ENCODE measurements around the gene TGFA. TPM values are rescaled to one million over a fixed set of nuclear protein-coding genes. Genes with fewer than 3 reads are reported as not detected.

Gene TGFA
- total RNA-seq, 2 experiments from 2014 or later: 0.47 to 0.88 TPM

DNA sequence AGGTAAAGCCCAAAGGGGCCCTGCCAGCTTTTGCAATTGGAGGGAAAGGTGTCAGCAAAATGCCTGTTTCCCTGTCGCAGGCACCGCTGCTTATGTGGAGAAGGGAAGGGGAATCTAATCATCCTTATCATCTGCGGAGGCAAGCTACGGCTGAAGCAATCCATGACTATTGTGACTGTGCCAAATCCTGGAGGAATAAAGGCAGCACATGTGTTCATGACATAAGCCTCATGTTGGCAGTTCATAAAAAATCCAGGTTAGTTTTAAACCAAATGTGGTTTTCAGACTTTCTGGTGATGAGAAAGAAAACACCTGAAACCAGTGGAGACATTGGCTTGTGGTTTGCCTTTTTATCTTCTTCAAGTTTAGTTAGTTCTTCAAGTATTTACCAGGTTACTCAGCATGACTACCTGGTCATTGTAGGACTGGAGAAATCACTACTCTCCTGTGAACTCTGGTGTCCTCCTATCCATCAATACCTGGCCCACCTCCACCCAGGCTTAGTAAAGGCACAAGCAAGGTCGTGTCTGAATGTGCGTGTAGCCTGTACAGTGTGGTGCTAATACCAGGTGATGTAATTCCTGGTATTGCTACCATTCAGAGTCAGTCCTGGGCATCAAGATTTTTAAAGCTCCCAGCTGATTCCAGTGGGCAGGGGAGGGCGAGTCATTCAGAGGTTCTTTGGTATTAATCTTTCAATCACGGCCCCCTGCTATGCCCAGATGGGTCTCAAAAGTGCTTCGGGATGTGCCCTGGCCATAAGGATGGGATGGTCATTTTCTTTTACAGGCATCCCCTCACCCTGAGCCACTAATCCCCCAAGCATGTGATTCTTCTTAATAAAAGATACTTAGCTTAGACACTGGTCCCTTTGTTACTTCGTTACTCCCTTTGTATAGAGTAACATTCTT, 96.8 kb downstream of the TGFA start:
- ChIA-PET POLR2A (no interaction called here), CTCF (no interaction called here)
- Mint-ChIP-seq H3K9me3 (no peaks in the 10 kb centered on the region), H3K4me3 (no peak overlapping the region), H3K4me1 (ENCODE audit: low read depth) (peaks cover 20% of the 10 kb centered on the region), H3K27me3 (no peaks in the 10 kb centered on the region), H3K27ac (no peak overlapping the region), H3K36me3 (ENCODE audit: low read depth) (peaks cover 4% of the 10 kb centered on the region)
- TF ChIP-seq CTCF (IDR thresholded peaks at IDR 0.05): no peak
- no peak overlapping the region for H3K27ac ChIP-seq (ENCODE audit: low read depth in 1 of 2, low read length in 2 of 2)
- H3K36me3 ChIP-seq (ENCODE audit: insufficient read depth, low read length): peaks cover 5% of the 10 kb centered on the region
- intact Hi-C loops (cut with DNase I, micrococcal nuclease): no loop called here
- peaks cover 12% of the 10 kb centered on the region for H3K4me1 ChIP-seq (ENCODE audit: insufficient read depth, low read length)
- no peaks in the 10 kb centered on the region for H3K9me3 ChIP-seq (ENCODE audit: control insufficient read depth in 1 of 2, insufficient read depth in 1 of 2, low read length in 2 of 2)
- ATAC-seq (ENCODE audit: poor library complexity) (no peak), DNase-seq (no peak)
- H3K4me3 ChIP-seq (ENCODE audit: low read length): no peak overlapping the region
- H3K27me3 ChIP-seq (ENCODE audit: control insufficient read depth in 1 of 2, insufficient read depth in 2 of 2, low read length in 2 of 2): no peaks in the 10 kb centered on the region

DNA sequence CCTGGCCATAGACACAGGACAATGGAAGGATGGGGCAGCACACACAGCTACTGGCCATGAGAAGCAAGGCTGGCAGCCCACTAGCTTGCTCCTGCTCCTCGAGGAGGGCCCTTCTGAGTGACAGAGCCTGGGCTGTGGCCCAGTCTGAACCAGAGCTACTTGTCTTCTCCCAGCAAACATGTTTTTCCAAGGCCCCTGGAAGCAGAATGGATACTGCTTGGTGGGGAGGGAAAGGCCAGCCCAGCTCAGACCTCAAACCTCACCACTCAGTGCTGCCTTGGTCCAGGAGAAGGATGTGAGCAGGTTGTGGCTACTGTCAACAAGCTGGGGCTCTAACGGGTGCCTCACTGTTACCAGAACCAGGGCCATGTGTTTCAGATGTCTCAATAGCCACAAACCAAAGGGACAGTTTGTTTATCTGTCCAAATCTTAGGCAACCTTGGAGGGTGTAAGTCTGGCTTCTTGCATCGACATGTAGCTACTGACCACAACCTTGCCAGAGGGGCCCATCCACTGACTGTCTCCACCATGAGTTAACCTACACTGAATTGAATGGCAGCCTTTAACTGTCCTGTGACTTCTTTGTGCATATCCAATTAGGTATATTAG, 98.6 kb downstream of the TGFA start:
- Histone ChIP-seq H3K9me3 (ENCODE audit: control insufficient read depth in 1 of 2, insufficient read depth in 1 of 2, low read length in 2 of 2) (no peaks in the 10 kb centered on the region), H3K36me3 (ENCODE audit: insufficient read depth, low read length) (peaks cover 5% of the 10 kb centered on the region), H3K4me1 (ENCODE audit: insufficient read depth, low read length) (peaks cover 12% of the 10 kb centered on the region), H3K27me3 (ENCODE audit: control insufficient read depth in 1 of 2, insufficient read depth in 2 of 2, low read length in 2 of 2) (no peaks in the 10 kb centered on the region), H3K27ac (ENCODE audit: low read depth in 1 of 2, low read length in 2 of 2) (no peak overlapping the region), H3K4me3 (ENCODE audit: low read length) (no peak overlapping the region)
- intact Hi-C loops (cut with DNase I, micrococcal nuclease): no loop called here
- no peak for DNase-seq
- no peak for ATAC-seq (ENCODE audit: poor library complexity)
- H3K9me3 Mint-ChIP-seq: no peaks in the 10 kb centered on the region
- ChIA-PET POLR2A (interaction anchor here (1.0 kb wide), 1 partner anchor 14 kb away, joined by 3 read pairs; no protein-coding TSS in a partner anchor), CTCF (no interaction called here)
- H3K27me3 Mint-ChIP-seq: no peaks in the 10 kb centered on the region
- H3K4me1 Mint-ChIP-seq (ENCODE audit: low read depth): peaks cover 20% of the 10 kb centered on the region
- TF ChIP-seq CTCF (IDR thresholded peaks at IDR 0.05): no peak
- peaks cover 4% of the 10 kb centered on the region for H3K36me3 Mint-ChIP-seq (ENCODE audit: low read depth)
- H3K27ac Mint-ChIP-seq: no peak overlapping the region
- no peak overlapping the region for H3K4me3 Mint-ChIP-seq

DNA sequence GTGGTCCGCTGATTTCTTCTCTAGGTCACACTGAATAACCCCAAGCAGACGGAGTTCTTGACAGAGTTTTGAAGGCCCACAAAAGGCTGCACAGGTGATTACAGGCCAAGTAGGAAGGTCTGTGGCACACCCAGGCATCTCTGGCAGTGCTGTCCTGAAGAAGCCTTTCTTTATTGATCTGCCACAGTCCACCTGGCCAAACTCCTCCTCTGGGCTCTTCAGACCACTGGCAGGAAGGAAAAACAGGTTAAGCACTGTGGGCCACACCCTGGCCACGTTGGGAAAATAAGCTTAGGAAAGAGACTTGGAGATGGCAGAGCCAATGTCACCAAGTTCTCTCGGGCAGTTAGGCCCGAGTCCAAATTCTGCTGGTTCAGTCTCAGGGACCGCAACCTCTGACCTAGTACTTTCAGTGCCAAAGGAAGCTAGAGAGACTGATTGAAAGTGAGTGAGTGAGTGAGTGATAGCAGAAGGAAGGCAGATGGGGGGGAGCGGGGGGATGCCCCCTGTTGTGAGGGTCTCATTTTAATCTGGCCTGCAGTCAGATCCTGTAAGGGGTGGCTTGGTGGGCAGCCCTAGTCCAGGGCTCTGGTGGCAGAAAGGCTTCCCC, 102.9 kb downstream of the TGFA start:
- ATAC-seq (ENCODE audit: poor library complexity) (no peak), DNase-seq (no peak)
- TF ChIP-seq CTCF (IDR thresholded peaks at IDR 0.05): no peak
- peaks cover 2% of the 10 kb centered on the region for H3K4me1 ChIP-seq (ENCODE audit: insufficient read depth, low read length)
- intact Hi-C loops (cut with DNase I, micrococcal nuclease): no loop called here
- no peaks in the 10 kb centered on the region for H3K9me3 ChIP-seq (ENCODE audit: control insufficient read depth in 1 of 2, insufficient read depth in 1 of 2, low read length in 2 of 2)
- H3K27ac Mint-ChIP-seq: no peak overlapping the region
- peaks cover 3% of the 10 kb centered on the region for H3K36me3 ChIP-seq (ENCODE audit: insufficient read depth, low read length)
- H3K4me3 Mint-ChIP-seq: no peak overlapping the region
- H3K4me3 ChIP-seq (ENCODE audit: low read length): no peak overlapping the region
- H3K27me3 Mint-ChIP-seq: no peaks in the 10 kb centered on the region
- H3K27ac ChIP-seq (ENCODE audit: low read depth in 1 of 2, low read length in 2 of 2): no peak overlapping the region
- H3K9me3 Mint-ChIP-seq: no peaks in the 10 kb centered on the region
- ChIA-PET CTCF (no interaction called here), POLR2A (no interaction called here)
- peaks cover 7% of the 10 kb centered on the region for H3K4me1 Mint-ChIP-seq (ENCODE audit: low read depth)
- peaks cover 9% of the 10 kb centered on the region for H3K36me3 Mint-ChIP-seq (ENCODE audit: low read depth)
- H3K27me3 ChIP-seq (ENCODE audit: control insufficient read depth in 1 of 2, insufficient read depth in 2 of 2, low read length in 2 of 2): no peaks in the 10 kb centered on the region
